H4 (cell line): ENCODE data around the gene MUC5B. TPM values are rescaled to one million over a fixed set of nuclear protein-coding genes. Genes with fewer than 3 reads are reported as not detected.

Source experiments
- DNase-seq: peaks from one replicate; pipeline ENCODE4 v3.0.0-alpha.2; 2015; ENCODE audit warnings: low spot score
- total RNA-seq: library from RNA; depleted of rRNA; stranded (reverse); fragments of >200 nt; shearing (Covaris generic); gene quantifications from 2 replicates; pipeline ENCODE4 v1.2.3, GENCODE V29; 2014

The MUC5B gene
- total RNA-seq, 1 experiment from 2014 or later = not detected

- no peak for DNase-seq
Measured at GRCh38 chr11:1192741-1193325, 30.0 kb upstream of the MUC5B start.

- DNase-seq = no peak
Measured at GRCh38 chr11:1193326-1194230, 29.3 kb upstream of the MUC5B start.

GRCh38 chr11:1194231-1194976 is 28.5 kb upstream of the MUC5B start:
- DNase-seq = no peak

- no peak for DNase-seq
Measured at GRCh38 chr11:1194977-1195681, 27.7 kb upstream of the MUC5B start.

GRCh38 chr11:1195682-1196515 is 27.0 kb upstream of the MUC5B start:
- no peak for DNase-seq

GRCh38 chr11:1196516-1197391 is 26.1 kb upstream of the MUC5B start:
- DNase-seq = no peak

GRCh38 chr11:1197431-1197885 is 25.4 kb upstream of the MUC5B start:
- no peak for DNase-seq

GRCh38 chr11:1197886-1198560 is 24.8 kb upstream of the MUC5B start:
- DNase-seq = no peak

- DNase-seq = no peak
Measured at GRCh38 chr11:1198561-1199240, 24.2 kb upstream of the MUC5B start.

- no peak for DNase-seq
Measured at GRCh38 chr11:1199241-1199750, 23.6 kb upstream of the MUC5B start.

- DNase-seq = no peak
Measured at GRCh38 chr11:1199751-1200610, 22.9 kb upstream of the MUC5B start.

GRCh38 chr11:1200611-1201191 is 22.2 kb upstream of the MUC5B start:
- DNase-seq = no peak

- DNase-seq = no peak
Measured at GRCh38 chr11:1201395-1202153, 21.3 kb upstream of the MUC5B start.

GRCh38 chr11:1202154-1202775 is 20.6 kb upstream of the MUC5B start:
- no peak for DNase-seq

GRCh38 chr11:1202776-1203504 is 19.9 kb upstream of the MUC5B start:
- DNase-seq = no peak
